ENCODE data around the gene PBX4. TPM values are rescaled to one million over a fixed set of nuclear protein-coding genes. Genes with fewer than 3 reads are reported as not detected.

The PBX4 gene
- total and polyA plus RNA-seq, 2 of the 8 experiments (the other 6 are each of a cell fraction or from before 2014, with no cell fraction given), result 3.4 to 3.8 TPM

- no peak overlapping the region for H3K4me3 ChIP-seq (ENCODE audit: extremely low read depth in 1 of 4, insufficient read depth in 2 of 4, low read depth in 3 of 4, low read length in 4 of 4)
- H3K23ac ChIP-seq (ENCODE audit: insufficient read length), result no peak overlapping the region
- DNase-seq (ENCODE audit: low read depth in 1 of 2, low spot score in 2 of 2) (peak in 1 of 2 experiments; percentile 32), FAIRE-seq (no peak)
- ChIA-PET POLR2A (ENCODE audit: partially characterized antibody) (interaction anchor here (0.8 to 2.4 kb wide), 5 partner anchors 9 to 296 kb away, joined by 3 to 20 read pairs (median 3); no protein-coding TSS in a partner anchor), CTCF (ENCODE audit: partially characterized antibody) (interaction anchor here (0.5 to 2.4 kb wide), 4 partner anchors 9 to 387 kb away, joined by 3 to 9 read pairs (median 4); no protein-coding TSS in a partner anchor)
- H3K36me3 ChIP-seq (ENCODE audit: control insufficient read depth in 2 of 4, insufficient read depth in 4 of 4, low read length in 3 of 4), result peaks cover 20 to 36% (median 27%) of the 10 kb centered on the region in 4 experiments
- no peak overlapping the region for H2BK120ac ChIP-seq (replicated peaks; ENCODE audit: low read depth, low read length)
- peaks cover 21 to 30% of the 10 kb centered on the region in 2 experiments for H3K79me2 ChIP-seq (ENCODE audit: control insufficient read depth in 1 of 2, insufficient read depth in 2 of 2, low read length in 2 of 2)
- peaks cover 16% of the 10 kb centered on the region for H3K79me1 ChIP-seq (ENCODE audit: low read depth, low read length)
- H3K27ac ChIP-seq (ENCODE audit: low read depth, low read length), result no peak overlapping the region
- peak overlapping the region in 1 of 2 experiments; percentile 72; a peak in 1 of 4 replicates for H3K4me2 ChIP-seq (ENCODE audit: insufficient read depth in 1 of 2, low read depth in 2 of 2, low read length in 2 of 2)
- no peak overlapping the region for H4K5ac ChIP-seq (ENCODE audit: insufficient read length, low read depth, low read length)
- no peak overlapping the region; the same call in 1 of the 2 replicates for H2BK20ac ChIP-seq (ENCODE audit: low read length)
- WGBS, 2 experiments (ENCODE audit: extremely low coverage in 1 of 2, insufficient coverage in 1 of 2, insufficient read length in 1 of 2, insufficient replicate concordance in 2 of 2, low coverage in 1 of 2, low lambda C conversion rate in 2 of 2, missing lambda C conversion rate in 1 of 2), result 87% methylated on average over 6 of the region's 10 CpGs; no CpG with 5 or more reads in 1 of the 2 experiments
- no peak overlapping the region for H2BK5ac ChIP-seq (ENCODE audit: low read depth, low read length)
- H3K14ac ChIP-seq (ENCODE audit: insufficient read length), result no peak overlapping the region
- no peak overlapping the region for H2AFZ ChIP-seq (ENCODE audit: low read length)
- no peak overlapping the region for H3K9ac ChIP-seq (replicated peaks in 1 of 4; ENCODE audit: extremely low read depth in 1 of 4, low read depth in 3 of 4, low read length in 3 of 4)
- no peak overlapping the region for H3K4ac ChIP-seq (replicated peaks; ENCODE audit: insufficient read length, low read depth, low read length)
- peaks cover 6 to 22% of the 10 kb centered on the region in 2 experiments for H4K20me1 ChIP-seq (replicated peaks in 1 of 2; ENCODE audit: control insufficient read depth in 1 of 2, insufficient read depth in 2 of 2, low read length in 2 of 2)
- H4K91ac ChIP-seq (replicated peaks; ENCODE audit: insufficient read length, low read length), result no peak overlapping the region
- no peak overlapping the region for H2BK15ac ChIP-seq (ENCODE audit: low read length)
- H3K9me3 ChIP-seq (ENCODE audit: insufficient read depth in 2 of 2, low read depth in 1 of 2, low read length in 1 of 2), result no peaks in the 10 kb centered on the region
- no peak overlapping the region for H3K18ac ChIP-seq (ENCODE audit: extremely low read depth, low read length)
- no peak overlapping the region for H2AK5ac ChIP-seq (ENCODE audit: low read depth, low read length)
- H3K27me3 ChIP-seq (replicated peaks in 1 of 4; ENCODE audit: control insufficient read depth in 3 of 4, extremely low read depth in 1 of 4, insufficient read depth in 3 of 4, low read length in 3 of 4), result no peaks in the 10 kb centered on the region
- H2BK12ac ChIP-seq (ENCODE audit: low read depth, low read length), result no peak overlapping the region
- H3K56ac ChIP-seq (replicated peaks; ENCODE audit: insufficient read length, low read depth, low read length), result no peak overlapping the region
- H3K23me2 ChIP-seq (ENCODE audit: low read depth, low read length), result no peaks in the 10 kb centered on the region
- H3K4me1 ChIP-seq (replicated peaks in 1 of 4; ENCODE audit: control insufficient read depth in 3 of 4, insufficient read depth in 4 of 4, low read length in 3 of 4), result peaks cover 3 to 11% (median 6%) of the 10 kb centered on the region in 4 experiments; a peak in 5 of 7 replicates
- H4K8ac ChIP-seq (ENCODE audit: extremely low read depth, insufficient read depth, low read length), result peak overlapping the region; percentile 41; the same call in 1 of the 2 replicates
- TF ChIP-seq KDM1A (IDR thresholded peaks at IDR 0.05; ENCODE audit: borderline replicate concordance, low read length) (no peak), USF2 (IDR thresholded peaks at IDR 0.05; ENCODE audit: low read length) (no peak), BACH1 (IDR thresholded peaks at IDR 0.05; ENCODE audit: low read length) (no peak), EP300 (IDR thresholded peaks at IDR 0.05; ENCODE audit: borderline replicate concordance in 1 of 2, low read depth in 2 of 2, low read length in 2 of 2) (no peak), SIRT6 (IDR thresholded peaks at IDR 0.05; ENCODE audit: low read length) (no peak), POLR2A (IDR thresholded peaks at IDR 0.05; ENCODE audit: control extremely low read depth in 1 of 2, low read depth in 2 of 2, low read length in 2 of 2) (no peak), RBBP5 (IDR thresholded peaks at IDR 0.05; ENCODE audit: borderline replicate concordance, low read depth, low read length) (no peak), JUN (IDR thresholded peaks at IDR 0.05; ENCODE audit: low read depth, low read length) (no peak), TCF12 (IDR thresholded peaks at IDR 0.05; ENCODE audit: low read depth, low read length) (no peak), JUND (IDR thresholded peaks at IDR 0.05; ENCODE audit: low read length) (no peak), BCL11A (IDR thresholded peaks at IDR 0.05; ENCODE audit: low read depth in 2 of 2, low read length in 2 of 2) (no peak), HDAC2 (IDR thresholded peaks at IDR 0.05; ENCODE audit: borderline replicate concordance in 1 of 2, low read depth in 2 of 2, low read length in 2 of 2) (no peak)
Measured at GRCh38 chr19:19661141-19661674, 42.7 kb upstream of the PBX4 start.
